ENCODE results near the gene FAT2.

Gene FAT2

DNA sequence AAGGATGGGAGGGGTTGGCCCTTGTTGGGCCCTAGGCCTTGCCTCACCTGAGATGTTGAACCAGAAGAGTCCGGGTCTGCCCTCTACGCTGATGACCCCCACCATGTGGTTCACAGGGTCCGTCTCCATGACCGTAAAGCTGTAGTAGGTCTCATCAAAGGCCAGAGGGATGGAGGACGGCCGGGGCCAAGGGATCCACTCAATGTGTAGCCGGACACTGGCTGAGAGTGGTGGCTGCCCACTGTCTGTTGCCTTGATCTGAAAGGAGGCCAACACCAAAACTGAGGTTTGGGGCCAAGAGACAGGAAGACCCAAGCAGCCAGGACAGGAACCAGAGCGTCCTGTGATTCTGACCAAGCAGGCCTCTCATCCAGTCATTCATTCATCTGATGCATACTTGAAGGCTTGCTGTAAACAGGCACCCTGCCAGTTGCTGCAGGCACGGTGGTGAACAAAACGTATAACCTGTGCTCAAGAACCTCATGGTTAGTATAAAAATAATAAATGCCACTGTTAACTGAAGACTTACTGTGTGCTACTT lies 37.9 kb downstream of the FAT2 start:
- DNase-seq = no peak

DNA sequence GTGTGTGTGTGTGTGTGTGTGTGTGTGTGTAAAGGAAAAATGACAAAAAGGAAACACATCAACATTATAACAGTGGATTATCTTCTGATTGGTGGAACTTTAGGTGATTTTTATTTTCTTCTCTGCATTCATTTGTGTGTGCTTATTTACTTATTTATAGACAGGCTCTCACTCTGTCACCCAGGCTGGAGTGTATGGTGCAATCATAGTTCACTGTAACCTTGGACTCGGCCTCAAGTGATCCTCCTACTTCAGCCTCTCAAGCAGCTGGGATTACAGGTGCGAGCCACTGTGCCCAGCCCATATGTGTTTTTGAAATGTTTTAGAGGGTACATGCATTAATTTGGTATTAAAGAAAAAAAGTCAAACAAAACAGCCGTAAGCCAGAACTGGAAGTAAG lies 39.1 kb downstream of the FAT2 start:
- no peak for DNase-seq

DNA sequence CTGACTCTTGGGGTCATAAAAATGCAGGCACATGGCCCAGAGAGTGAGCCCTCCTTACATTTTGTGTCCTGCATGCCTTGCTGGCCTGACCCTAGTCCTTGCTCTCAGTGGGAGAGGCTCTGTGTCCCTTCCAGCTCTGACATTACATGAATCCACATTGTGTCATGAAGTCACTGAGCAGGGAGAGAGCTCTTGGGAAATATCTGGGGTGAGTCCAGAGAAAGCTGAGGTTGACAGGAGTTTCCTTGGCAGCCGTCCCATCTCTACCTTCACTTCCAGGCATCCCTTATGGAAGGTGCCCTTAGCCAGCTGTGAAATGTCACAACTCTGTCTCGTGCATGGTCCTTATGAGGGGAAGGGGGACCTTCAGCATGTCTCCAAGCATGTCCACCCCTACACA lies 41.0 kb downstream of the FAT2 start:
- no peak for DNase-seq

DNA sequence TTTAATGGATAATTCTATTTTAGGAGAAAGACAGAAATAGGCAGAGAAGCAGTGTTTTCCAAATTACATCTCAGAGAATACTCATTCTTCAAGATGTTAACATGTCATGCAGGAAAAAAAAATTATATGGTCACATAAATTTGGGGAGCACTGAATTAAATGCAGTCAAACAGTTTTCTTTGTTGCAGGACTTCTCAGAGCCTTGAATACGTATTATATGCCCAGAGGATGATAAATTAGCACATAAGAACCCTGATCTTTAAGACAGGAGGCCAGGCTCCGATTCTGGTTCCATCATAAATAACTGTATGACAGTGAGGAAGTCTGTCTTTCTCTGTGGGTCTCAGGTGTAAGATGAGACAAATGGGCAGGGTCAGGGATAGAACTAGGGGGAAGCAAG lies 41.4 kb downstream of the FAT2 start:
- DNase-seq = no peak

DNA sequence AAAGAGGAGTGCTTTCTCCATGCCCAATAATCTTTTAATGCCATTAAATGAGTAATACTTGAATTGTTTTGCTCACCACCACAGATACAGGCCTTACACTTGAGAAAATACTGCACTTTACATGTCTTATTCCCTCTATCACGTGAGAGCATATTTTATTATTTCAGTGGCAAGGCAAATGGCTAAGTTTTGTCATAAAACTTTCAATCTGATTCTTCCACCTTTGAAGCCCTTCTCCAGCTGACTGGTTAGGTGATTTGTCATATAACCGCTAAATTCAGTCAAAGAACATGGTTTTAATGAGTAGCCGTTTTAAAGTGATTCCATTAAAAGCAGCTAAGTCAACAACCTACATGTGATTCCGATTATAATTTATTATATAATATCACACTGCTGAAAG lies 43.8 kb downstream of the FAT2 start:
- no peak for DNase-seq

DNA sequence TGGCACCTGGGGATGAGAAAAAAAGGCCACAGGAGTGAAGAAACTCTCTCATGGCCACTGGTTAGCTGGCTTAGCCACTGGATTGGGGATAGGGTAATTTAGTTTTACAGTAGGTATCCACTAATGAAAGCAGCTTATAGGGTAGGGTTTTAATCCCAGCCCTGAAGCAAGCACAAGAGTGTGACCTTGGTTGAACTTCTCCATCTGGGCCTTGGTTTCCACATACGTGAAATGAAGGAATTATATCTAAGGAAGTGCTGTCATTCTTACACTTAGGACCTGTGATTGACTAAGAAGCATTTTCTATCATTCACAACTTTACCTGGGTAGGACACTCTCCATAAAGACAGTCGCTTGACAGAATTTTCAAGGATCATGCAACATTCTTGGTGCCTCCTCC lies 49.6 kb downstream of the FAT2 start:
- no peak for DNase-seq
